Measurements from ENCODE around the gene TOE1.

The TOE1 gene

DNA sequence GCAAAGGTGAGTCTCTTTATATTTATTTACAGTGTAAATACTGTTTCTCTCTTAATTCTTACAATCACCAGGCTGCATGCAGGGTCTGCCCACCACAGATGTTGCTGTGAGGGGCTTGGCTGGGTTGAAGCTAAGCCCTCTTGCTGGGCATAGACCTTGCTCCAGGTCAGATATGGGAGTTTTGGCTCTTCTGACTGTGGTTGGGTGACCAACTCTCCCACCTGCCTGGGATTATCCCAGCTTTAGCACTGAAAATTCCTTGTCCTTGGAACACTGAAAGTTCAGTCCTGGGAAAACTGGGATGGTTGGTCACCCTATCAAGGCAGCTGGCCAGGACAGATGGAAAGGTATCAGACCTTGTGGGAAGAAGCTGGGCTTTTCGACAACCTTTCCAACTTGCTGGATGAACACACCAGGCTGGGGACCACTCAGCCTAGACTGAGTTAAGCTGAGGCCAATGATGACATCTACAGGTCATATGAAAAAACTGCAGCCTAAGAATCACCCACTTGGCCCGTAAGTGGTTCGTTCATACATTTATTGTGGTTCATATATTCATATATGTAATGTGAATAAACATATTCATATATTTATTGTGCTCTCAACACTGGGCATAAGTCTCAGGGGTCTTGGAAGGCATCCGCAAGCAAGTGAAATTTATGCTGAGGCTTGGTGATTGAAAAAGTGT lies 39.8 kb upstream of the TOE1 start:
- Histone ChIP-seq H3K9me3 (no peaks in the 10 kb centered on the region), H3K27me3 (no peaks in the 10 kb centered on the region), H3K36me3 (no peaks in the 10 kb centered on the region), H3K4me1 (peaks cover 0 to 13% (median 8%) of the 10 kb centered on the region in 4 donors), H3K4me3 (no peak overlapping the region), H3K27ac (no peak overlapping the region)
- intact Hi-C loops (cut with DNase I; ENCODE audit: low total_unique reads): loop anchor here (2.0 to 10.0 kb wide), 2 partner anchors 285 to 515 kb away; partner anchors contain the start of gene BEST4
- DNase-seq: peak in 1 of 2 donors; percentile 37
- TF ChIP-seq, protein P1, sequence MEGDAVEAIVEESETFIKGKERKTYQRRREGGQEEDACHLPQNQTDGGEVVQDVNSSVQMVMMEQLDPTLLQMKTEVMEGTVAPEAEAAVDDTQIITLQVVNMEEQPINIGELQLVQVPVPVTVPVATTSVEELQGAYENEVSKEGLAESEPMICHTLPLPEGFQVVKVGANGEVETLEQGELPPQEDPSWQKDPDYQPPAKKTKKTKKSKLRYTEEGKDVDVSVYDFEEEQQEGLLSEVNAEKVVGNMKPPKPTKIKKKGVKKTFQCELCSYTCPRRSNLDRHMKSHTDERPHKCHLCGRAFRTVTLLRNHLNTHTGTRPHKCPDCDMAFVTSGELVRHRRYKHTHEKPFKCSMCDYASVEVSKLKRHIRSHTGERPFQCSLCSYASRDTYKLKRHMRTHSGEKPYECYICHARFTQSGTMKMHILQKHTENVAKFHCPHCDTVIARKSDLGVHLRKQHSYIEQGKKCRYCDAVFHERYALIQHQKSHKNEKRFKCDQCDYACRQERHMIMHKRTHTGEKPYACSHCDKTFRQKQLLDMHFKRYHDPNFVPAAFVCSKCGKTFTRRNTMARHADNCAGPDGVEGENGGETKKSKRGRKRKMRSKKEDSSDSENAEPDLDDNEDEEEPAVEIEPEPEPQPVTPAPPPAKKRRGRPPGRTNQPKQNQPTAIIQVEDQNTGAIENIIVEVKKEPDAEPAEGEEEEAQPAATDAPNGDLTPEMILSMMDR (IDR thresholded peaks at IDR 0.05): peak; percentile 67 to 68

DNA sequence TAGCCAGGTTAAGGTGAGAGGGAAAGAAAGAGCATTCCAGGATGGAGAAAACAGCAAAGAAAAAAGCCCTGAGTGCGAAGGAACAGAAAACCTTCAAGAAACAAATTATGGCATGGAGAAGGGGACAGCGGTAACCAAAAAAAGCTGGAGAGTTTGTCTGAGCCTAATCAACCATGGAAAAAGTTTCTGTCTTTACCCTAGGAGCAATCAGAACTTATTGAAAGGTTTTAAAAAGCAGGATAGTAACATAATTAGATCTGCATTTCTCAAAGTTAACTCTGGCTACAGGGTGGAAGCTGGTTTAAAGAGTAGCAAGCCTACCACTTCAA lies 39.3 kb upstream of the TOE1 start:
- TF ChIP-seq, protein P1 (IDR thresholded peaks at IDR 0.05): no peak
- Histone ChIP-seq H3K9me3 (no peaks in the 10 kb centered on the region), H3K27me3 (no peaks in the 10 kb centered on the region), H3K4me3 (no peak overlapping the region), H3K4me1 (peaks cover 0 to 13% (median 8%) of the 10 kb centered on the region in 4 donors), H3K27ac (no peak overlapping the region), H3K36me3 (no peaks in the 10 kb centered on the region)
- no peak for DNase-seq
- intact Hi-C loops (cut with DNase I; ENCODE audit: low total_unique reads): loop anchor here (2.0 to 10.0 kb wide), 2 partner anchors 286 to 516 kb away; partner anchors contain the start of gene BEST4

DNA sequence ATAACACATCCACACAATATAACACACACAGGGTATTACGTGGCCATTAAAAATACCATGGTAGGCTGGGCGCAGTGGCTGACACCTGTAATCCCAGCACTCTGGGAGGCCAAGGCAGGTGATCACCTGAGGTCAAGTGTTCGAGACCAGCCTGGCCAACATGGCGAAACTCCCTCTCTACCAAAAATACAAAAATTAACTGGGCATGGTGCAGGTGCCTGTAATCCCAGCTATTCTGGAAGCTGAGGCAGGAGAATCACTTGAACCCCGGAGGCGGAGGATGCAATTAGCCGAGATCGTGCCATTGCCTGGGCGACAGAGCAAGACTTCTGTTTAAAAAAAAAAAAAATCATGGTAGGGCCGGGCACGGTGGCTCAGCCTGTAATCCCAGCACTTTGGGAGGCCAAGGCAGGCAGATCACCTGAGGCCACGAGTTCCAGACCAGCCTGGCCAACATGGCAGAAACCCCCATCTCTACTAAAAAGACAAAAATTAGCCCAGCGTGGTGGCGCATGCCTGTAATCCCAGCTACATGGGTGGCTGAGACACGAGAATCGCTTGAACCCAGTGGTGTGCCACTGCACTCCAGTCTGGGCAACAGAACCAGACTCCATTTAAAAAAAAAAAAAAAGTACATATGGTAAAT lies 37.3 kb upstream of the TOE1 start:
- H3K36me3 ChIP-seq: no peaks in the 10 kb centered on the region
- H3K27ac ChIP-seq: peak overlapping the region; percentile 84 to 92
- peaks cover 0 to 13% (median 8%) of the 10 kb centered on the region in 4 donors for H3K4me1 ChIP-seq
- intact Hi-C loops (cut with DNase I; ENCODE audit: low total_unique reads): loop anchor here (10.0 kb wide), 1 partner anchor 518 kb away; the partner anchor contains the start of gene BEST4
- no peaks in the 10 kb centered on the region for H3K27me3 ChIP-seq
- H3K4me3 ChIP-seq: peak overlapping the region; percentile 63 to 65
- no peaks in the 10 kb centered on the region for H3K9me3 ChIP-seq
- no peak for DNase-seq
- TF ChIP-seq, protein P1 (IDR thresholded peaks at IDR 0.05): no peak

DNA sequence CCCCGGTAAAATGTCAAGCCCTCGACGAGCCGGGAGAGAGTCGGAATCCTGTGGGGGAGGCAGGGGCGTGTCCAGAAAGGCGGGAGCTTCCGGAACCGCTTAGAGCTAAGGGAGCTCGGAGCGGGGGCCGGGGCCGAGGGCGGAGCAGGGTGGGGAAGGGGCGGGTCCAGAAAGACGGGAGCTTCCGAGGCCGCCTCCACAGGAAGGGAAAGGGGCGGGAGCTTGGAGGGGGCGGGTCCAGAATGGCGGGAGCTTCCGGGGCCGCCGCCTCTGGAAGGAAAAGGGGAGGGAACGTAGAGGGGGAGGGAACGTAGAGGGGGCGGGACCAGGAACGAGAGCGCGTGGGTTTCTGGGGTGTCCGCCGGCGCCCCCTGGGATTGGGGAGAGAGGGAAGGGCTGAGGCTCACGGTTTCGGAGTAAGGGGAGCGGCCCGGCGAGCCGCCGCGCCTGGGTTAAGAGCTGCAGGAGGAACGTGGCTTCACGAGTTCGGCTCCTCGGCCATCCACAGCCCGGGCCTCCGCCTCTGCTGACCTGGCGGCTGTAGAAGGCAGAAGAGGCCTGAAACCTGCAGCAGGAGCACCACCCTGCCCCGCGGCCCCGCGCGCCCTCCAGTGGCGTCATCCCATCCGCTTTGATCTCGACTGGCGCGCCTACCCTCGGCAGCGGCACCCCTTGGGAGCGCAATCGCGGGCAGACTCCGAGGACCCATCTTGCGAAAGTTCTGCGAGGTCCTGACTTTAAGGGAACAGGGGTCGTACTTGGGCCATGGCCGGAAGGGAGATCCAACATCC lies 36.3 kb upstream of the TOE1 start:
- no peaks in the 10 kb centered on the region for H3K27me3 ChIP-seq
- peaks cover 0 to 13% (median 8%) of the 10 kb centered on the region in 4 donors for H3K4me1 ChIP-seq
- peak overlapping the region; percentile 84 to 92 for H3K27ac ChIP-seq
- H3K4me3 ChIP-seq: peak overlapping the region; percentile 63 to 65
- H3K36me3 ChIP-seq: no peaks in the 10 kb centered on the region
- TF ChIP-seq, protein P1 (IDR thresholded peaks at IDR 0.05): peak; percentile 49 to 62
- DNase-seq: peak; percentile 98 to 99
- no peaks in the 10 kb centered on the region for H3K9me3 ChIP-seq
- intact Hi-C loops (cut with DNase I; ENCODE audit: low total_unique reads): loop anchor here (10.0 kb wide), 1 partner anchor 519 kb away; the partner anchor contains the start of gene BEST4

DNA sequence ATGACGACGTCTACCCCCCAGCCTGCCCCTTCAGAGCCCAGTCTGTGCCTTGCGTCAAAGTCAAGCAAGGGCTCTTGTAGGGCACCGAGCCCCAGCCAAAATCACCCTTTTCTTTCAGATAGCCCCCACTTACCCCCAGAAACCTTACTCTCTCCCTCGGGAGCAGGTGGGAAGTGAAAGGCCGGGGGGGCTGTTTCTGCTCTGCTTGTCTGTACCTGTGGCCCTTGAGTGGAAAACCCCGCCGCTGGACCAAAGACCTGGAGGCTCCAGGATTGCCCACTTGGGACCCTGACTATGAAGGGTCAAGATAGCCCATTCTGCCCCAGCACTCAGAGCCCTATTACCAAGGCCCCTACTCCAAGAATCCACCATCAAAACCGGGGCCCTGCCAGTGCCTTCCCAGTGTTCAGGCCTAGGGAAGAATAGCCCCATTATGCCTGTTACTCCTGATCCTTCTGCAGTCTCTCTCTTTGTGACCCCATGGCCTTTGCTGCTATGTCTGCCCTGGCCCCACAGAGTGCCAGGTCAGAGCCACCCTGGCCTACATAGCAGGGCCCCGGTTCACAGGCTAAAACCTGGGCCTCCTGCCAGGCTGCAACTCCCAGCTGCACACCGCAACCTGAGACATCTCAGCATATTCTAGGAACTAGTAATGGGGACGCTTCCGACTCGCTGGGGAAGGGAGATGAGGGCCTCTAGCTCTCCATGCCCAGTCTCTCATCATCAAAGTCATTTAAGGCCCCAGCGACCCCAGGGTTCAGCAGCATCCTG lies 35.5 kb upstream of the TOE1 start:
- intact Hi-C loops (cut with DNase I; ENCODE audit: low total_unique reads): loop anchor here (10.0 kb wide), 1 partner anchor 520 kb away; the partner anchor contains the start of gene BEST4
- Histone ChIP-seq H3K9me3 (no peaks in the 10 kb centered on the region), H3K4me3 (peak overlapping the region; percentile 63 to 65), H3K27ac (peak overlapping the region; percentile 84 to 92), H3K36me3 (no peaks in the 10 kb centered on the region), H3K27me3 (no peaks in the 10 kb centered on the region), H3K4me1 (peaks cover 0 to 13% (median 8%) of the 10 kb centered on the region in 4 donors)
- peak; percentile 36 to 59 for DNase-seq
- TF ChIP-seq, protein P1 (IDR thresholded peaks at IDR 0.05): no peak
